WTC11 (cell line): Measurements from ENCODE around the gene NPFFR1. TPM values are rescaled to one million over a fixed set of nuclear protein-coding genes. Genes with fewer than 3 reads are reported as not detected.

ENCODE experiments used
- ATAC-seq: fragments of 200-7000 bp; cut with Tn5 transposase; 2 replicates; pipeline ENCODE4 v1.10.0; 2021; ENCODE audit warnings: mild to moderate bottlenecking, moderate library complexity
- CTCF ChIA-PET: fragments of 300-600 bp; sonication (Branson Sonifier 250); formaldehyde crosslinking; loops from one replicate; lab custom pipeline; 2021; ENCODE audit warnings: antibody characterized with exemption; lab: Charles Lee
- POLR2A ChIA-PET: fragments of 350-600 bp; sonication (Branson Sonifier 250); formaldehyde crosslinking; loops from one replicate; lab custom pipeline; 2021; ENCODE audit warnings: antibody characterized with exemption; lab: Charles Lee
- DNase-seq: peaks from one replicate; pipeline ENCODE4 v3.0.0; 2021; ENCODE audit warnings: low spot score
- H3K27ac Mint-ChIP-seq: 2 replicates; pipeline ENCODE4 v1.8.0; 2021; ENCODE audit warnings: mixed read lengths
- H3K27me3 Mint-ChIP-seq: 2 replicates; pipeline ENCODE4 v1.8.0; 2021; ENCODE audit warnings: low read depth, mild to moderate bottlenecking, moderate library complexity, mixed read lengths
- H3K36me3 Mint-ChIP-seq: 2 replicates; pipeline ENCODE4 v1.8.0; 2021; ENCODE audit warnings: mixed read lengths
- H3K4me1 Mint-ChIP-seq: 2 replicates; pipeline ENCODE4 v1.8.0; 2022; ENCODE audit warnings: mixed read lengths
- H3K4me3 Mint-ChIP-seq: 2 replicates; pipeline ENCODE4 v1.8.0; 2021; ENCODE audit warnings: mild to moderate bottlenecking, moderate library complexity, mixed read lengths
- H3K9me3 Mint-ChIP-seq: 2 replicates; pipeline ENCODE4 v1.8.0; 2021; ENCODE audit warnings: mixed read lengths
- ETV6 ChIP-seq: sonication (generic); formaldehyde crosslinking; IDR thresholded peaks from 2 replicates; pipeline ENCODE4 v1.8.1; 2022; ENCODE audit warnings: mild to moderate bottlenecking, missing genetic modification reagents
- FOXP1 ChIP-seq: sonication (generic); formaldehyde crosslinking; IDR thresholded peaks from 2 replicates; pipeline ENCODE4 v1.8.0; 2022; ENCODE audit warnings: missing genetic modification reagents, mild to moderate bottlenecking, moderate library complexity, borderline replicate concordance
- GABPB1 ChIP-seq: sonication (generic); formaldehyde crosslinking; IDR thresholded peaks from 2 replicates; pipeline ENCODE4 v1.8.1; 2023; ENCODE audit warnings: mild to moderate bottlenecking, missing genetic modification reagents
- GTF2I ChIP-seq: fragments of 250-450 bp; sonication (Bioruptor Pico); conservative IDR thresholded peaks from 2 replicates; pipeline ENCODE4 v1.4.0; 2021; ENCODE audit warnings: mild to moderate bottlenecking
- HMGA2 ChIP-seq: fragments of 250-450 bp; sonication (Bioruptor Pico); IDR thresholded peaks from 2 replicates; pipeline ENCODE4 v1.4.0; 2021; ENCODE audit warnings: mild to moderate bottlenecking, moderate library complexity
- IRF1 ChIP-seq: sonication (generic); formaldehyde crosslinking; IDR thresholded peaks from 2 replicates; pipeline ENCODE4 v1.8.0; 2023; ENCODE audit warnings: missing genetic modification reagents
- MLX ChIP-seq: sonication (generic); formaldehyde crosslinking; IDR thresholded peaks from 2 replicates; pipeline ENCODE4 v1.8.1; 2023; ENCODE audit warnings: mild to moderate bottlenecking, missing genetic modification reagents, moderate library complexity
- NR1H2 ChIP-seq: sonication (generic); formaldehyde crosslinking; IDR thresholded peaks from 2 replicates; pipeline ENCODE4 v1.9.0; 2021; ENCODE audit warnings: mild to moderate bottlenecking, moderate library complexity, missing genetic modification reagents
- OVOL2 ChIP-seq: fragments of 250-450 bp; sonication (Bioruptor Pico); IDR thresholded peaks from 2 replicates; pipeline ENCODE4 v1.9.0; 2021; ENCODE audit warnings: mild to moderate bottlenecking, borderline replicate concordance
- PRDM15 ChIP-seq: sonication (generic); formaldehyde crosslinking; IDR thresholded peaks from 2 replicates; pipeline ENCODE4 v1.8.0; 2022; ENCODE audit warnings: missing genetic modification reagents
- TEAD1 ChIP-seq: sonication (generic); formaldehyde crosslinking; IDR thresholded peaks from 2 replicates; pipeline ENCODE4 v1.8.0; 2022; ENCODE audit warnings: mild to moderate bottlenecking, missing genetic modification reagents
- ZBTB21 ChIP-seq: sonication (generic); formaldehyde crosslinking; IDR thresholded peaks from 2 replicates; pipeline ENCODE4 v1.8.1; 2023; ENCODE audit warnings: mild to moderate bottlenecking, missing genetic modification reagents, borderline replicate concordance
- ZMAT4 ChIP-seq: fragments of 250-450 bp; sonication (Bioruptor Pico); IDR thresholded peaks from 2 replicates; pipeline ENCODE4 v1.9.0; 2021; ENCODE audit warnings: mild to moderate bottlenecking
- ZNF121 ChIP-seq: sonication (generic); formaldehyde crosslinking; IDR thresholded peaks from 2 replicates; pipeline ENCODE4 v1.8.0; 2023; ENCODE audit warnings: missing genetic modification reagents
- ZNF281 ChIP-seq: sonication (generic); formaldehyde crosslinking; IDR thresholded peaks from 2 replicates; pipeline ENCODE4 v1.8.0; 2023; ENCODE audit warnings: mild to moderate bottlenecking, missing genetic modification reagents
- ZSCAN18 ChIP-seq: fragments of 250-450 bp; sonication (Bioruptor Pico); IDR thresholded peaks from 2 replicates; pipeline ENCODE4 v2.1.2; 2022; ENCODE audit warnings: mild to moderate bottlenecking, moderate library complexity
- total RNA-seq: library from RNA; stranded (reverse); gene quantifications from 3 replicates; pipeline ENCODE4 v1.2.3, GENCODE V29; 2021
- TF ChIP-seq, protein P1 (sequence below): sonication (generic); formaldehyde crosslinking; IDR thresholded peaks from 2 replicates; pipeline ENCODE4 v1.8.1; 2023; ENCODE audit warnings: mild to moderate bottlenecking, missing genetic modification reagents
- TF ChIP-seq, protein P2 (sequence below): sonication (generic); formaldehyde crosslinking; IDR thresholded peaks from 2 replicates; pipeline ENCODE4 v1.8.1; 2022; ENCODE audit warnings: missing genetic modification reagents, borderline replicate concordance
- TF ChIP-seq, protein P3 (sequence below): fragments of 200-600 bp; IDR thresholded peaks from 2 replicates; pipeline ENCODE4 v1.8.0; 2022; ENCODE audit warnings: antibody characterized with exemption
- TF ChIP-seq, protein P4 (sequence below): sonication (generic); formaldehyde crosslinking; IDR thresholded peaks from 2 replicates; pipeline ENCODE4 v1.8.0; 2022; ENCODE audit warnings: mild to moderate bottlenecking, missing genetic modification reagents

NPFFR1 gene
- total RNA-seq, 1 experiment from 2014 or later, result 0.04 TPM

GRCh38 chr10:70266701-70267100 is 17.1 kb downstream of the NPFFR1 start (continued):
- no peak for TF ChIP-seq ETV6 (CRISPR knock-in tag)
- TF ChIP-seq ZSCAN18 (CRISPR knock-in tag), result no peak
- TF ChIP-seq PRDM15 (CRISPR knock-in tag), result no peak
- no peak for TF ChIP-seq ZNF281 (CRISPR knock-in tag)
- TF ChIP-seq, all 79 proteins: peak for 0

DNA sequence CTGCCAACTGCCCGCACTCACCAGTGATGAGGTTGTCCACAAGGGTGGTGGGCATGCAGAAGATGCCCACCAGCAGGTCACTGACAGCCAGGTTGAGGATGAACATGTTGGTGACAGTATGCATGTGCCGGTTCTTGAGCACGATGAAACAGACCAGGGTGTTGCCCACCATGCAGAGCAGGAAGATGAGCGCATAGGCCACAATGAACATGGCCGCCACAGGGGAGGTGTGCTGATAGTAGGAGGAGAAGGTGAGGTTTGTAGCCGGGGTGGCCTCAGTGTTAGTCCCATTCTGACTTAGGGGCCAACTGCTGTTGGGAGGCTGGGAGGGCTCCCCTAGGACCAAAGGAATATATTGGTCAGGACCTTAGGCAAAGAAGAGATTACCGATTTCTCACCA is 17.7 kb downstream of the NPFFR1 start:
- ATAC-seq (no peak), DNase-seq (no peak)
- ChIA-PET CTCF (interaction anchor here (1.0 to 7.2 kb wide), 20 partner anchors 10 to 293 kb away, joined by 4 to 177 read pairs (median 13); partner anchors contain the start of genes PPA1 and TYSND1), POLR2A (no interaction called here)
- no peaks in the 10 kb centered on the region for H3K36me3 Mint-ChIP-seq
- no peak overlapping the region for H3K4me3 Mint-ChIP-seq
- H3K4me1 Mint-ChIP-seq, result no peaks in the 10 kb centered on the region; the same call in 1 of the 2 replicates
- peaks cover 14% of the 10 kb centered on the region for H3K9me3 Mint-ChIP-seq
- peaks cover 9% of the 10 kb centered on the region for H3K27me3 Mint-ChIP-seq
- no peak overlapping the region for H3K27ac Mint-ChIP-seq
- TF ChIP-seq ZNF121 (CRISPR knock-in tag) (no peak), ZBTB21 (CRISPR knock-in tag) (no peak), ZMAT4 (no peak), NR1H2 (CRISPR knock-in tag) (no peak), GABPB1 (CRISPR knock-in tag) (no peak), TEAD1 (CRISPR knock-in tag) (no peak), FOXP1 (CRISPR knock-in tag) (no peak), OVOL2 (CRISPR knock-in tag) (no peak), MLX (CRISPR knock-in tag) (no peak), HMGA2 (CRISPR knock-in tag) (no peak), GTF2I (CRISPR knock-in tag) (no peak), IRF1 (CRISPR knock-in tag) (no peak)
- TF ChIP-seq, protein P1, sequence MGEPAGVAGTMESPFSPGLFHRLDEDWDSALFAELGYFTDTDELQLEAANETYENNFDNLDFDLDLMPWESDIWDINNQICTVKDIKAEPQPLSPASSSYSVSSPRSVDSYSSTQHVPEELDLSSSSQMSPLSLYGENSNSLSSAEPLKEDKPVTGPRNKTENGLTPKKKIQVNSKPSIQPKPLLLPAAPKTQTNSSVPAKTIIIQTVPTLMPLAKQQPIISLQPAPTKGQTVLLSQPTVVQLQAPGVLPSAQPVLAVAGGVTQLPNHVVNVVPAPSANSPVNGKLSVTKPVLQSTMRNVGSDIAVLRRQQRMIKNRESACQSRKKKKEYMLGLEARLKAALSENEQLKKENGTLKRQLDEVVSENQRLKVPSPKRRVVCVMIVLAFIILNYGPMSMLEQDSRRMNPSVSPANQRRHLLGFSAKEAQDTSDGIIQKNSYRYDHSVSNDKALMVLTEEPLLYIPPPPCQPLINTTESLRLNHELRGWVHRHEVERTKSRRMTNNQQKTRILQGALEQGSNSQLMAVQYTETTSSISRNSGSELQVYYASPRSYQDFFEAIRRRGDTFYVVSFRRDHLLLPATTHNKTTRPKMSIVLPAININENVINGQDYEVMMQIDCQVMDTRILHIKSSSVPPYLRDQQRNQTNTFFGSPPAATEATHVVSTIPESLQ (CRISPR knock-in tag), result no peak
- TF ChIP-seq, protein P2, sequence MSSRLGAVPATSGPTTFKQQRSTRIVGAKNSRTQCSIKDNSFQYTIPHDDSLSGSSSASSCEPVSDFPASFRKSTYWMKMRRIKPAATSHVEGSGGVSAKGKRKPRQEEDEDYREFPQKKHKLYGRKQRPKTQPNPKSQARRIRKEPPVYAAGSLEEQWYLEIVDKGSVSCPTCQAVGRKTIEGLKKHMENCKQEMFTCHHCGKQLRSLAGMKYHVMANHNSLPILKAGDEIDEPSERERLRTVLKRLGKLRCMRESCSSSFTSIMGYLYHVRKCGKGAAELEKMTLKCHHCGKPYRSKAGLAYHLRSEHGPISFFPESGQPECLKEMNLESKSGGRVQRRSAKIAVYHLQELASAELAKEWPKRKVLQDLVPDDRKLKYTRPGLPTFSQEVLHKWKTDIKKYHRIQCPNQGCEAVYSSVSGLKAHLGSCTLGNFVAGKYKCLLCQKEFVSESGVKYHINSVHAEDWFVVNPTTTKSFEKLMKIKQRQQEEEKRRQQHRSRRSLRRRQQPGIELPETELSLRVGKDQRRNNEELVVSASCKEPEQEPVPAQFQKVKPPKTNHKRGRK, result no peak
- TF ChIP-seq, protein P3, sequence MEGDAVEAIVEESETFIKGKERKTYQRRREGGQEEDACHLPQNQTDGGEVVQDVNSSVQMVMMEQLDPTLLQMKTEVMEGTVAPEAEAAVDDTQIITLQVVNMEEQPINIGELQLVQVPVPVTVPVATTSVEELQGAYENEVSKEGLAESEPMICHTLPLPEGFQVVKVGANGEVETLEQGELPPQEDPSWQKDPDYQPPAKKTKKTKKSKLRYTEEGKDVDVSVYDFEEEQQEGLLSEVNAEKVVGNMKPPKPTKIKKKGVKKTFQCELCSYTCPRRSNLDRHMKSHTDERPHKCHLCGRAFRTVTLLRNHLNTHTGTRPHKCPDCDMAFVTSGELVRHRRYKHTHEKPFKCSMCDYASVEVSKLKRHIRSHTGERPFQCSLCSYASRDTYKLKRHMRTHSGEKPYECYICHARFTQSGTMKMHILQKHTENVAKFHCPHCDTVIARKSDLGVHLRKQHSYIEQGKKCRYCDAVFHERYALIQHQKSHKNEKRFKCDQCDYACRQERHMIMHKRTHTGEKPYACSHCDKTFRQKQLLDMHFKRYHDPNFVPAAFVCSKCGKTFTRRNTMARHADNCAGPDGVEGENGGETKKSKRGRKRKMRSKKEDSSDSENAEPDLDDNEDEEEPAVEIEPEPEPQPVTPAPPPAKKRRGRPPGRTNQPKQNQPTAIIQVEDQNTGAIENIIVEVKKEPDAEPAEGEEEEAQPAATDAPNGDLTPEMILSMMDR, result no peak
- TF ChIP-seq, protein P4, sequence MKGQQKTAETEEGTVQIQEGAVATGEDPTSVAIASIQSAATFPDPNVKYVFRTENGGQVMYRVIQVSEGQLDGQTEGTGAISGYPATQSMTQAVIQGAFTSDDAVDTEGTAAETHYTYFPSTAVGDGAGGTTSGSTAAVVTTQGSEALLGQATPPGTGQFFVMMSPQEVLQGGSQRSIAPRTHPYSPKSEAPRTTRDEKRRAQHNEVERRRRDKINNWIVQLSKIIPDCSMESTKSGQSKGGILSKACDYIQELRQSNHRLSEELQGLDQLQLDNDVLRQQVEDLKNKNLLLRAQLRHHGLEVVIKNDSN, result no peak
